Loucy (cell line): ENCODE results near the gene OTUD1.
A peak's percentile ranks its signal among the peaks of the same experiment; 100 is the strongest.

ENCODE experiments used
- H2AFZ ChIP-seq: fragments of 200-600 bp; sonication (generic); 2 replicates; pipeline ENCODE4 v1.6.0; 2016; ENCODE audit warnings: antibody characterized with exemption, mild to moderate bottlenecking, low read length, moderate library complexity
- H3F3A ChIP-seq: fragments of 200-600 bp; 2 replicates; pipeline ENCODE4 v1.6.0; 2016; ENCODE audit warnings: antibody characterized with exemption, low read depth, mild to moderate bottlenecking
- H3K27me3 ChIP-seq: fragments of 200-600 bp; sonication (generic); 2 replicates; pipeline ENCODE4 v1.6.1; 2014; ENCODE audit warnings: low read length, mild to moderate bottlenecking; ENCODE audit not compliant: insufficient read depth, poor library complexity, severe bottlenecking
- H3K36me3 ChIP-seq: fragments of 200-600 bp; sonication (generic); 2 replicates; pipeline ENCODE4 v1.6.1; 2016; ENCODE audit warnings: low read length; ENCODE audit not compliant: insufficient read depth
- H3K4me1 ChIP-seq: fragments of 200-600 bp; sonication (generic); 2 replicates; pipeline ENCODE4 v1.5.1; 2014; ENCODE audit warnings: low read length, mild to moderate bottlenecking; ENCODE audit not compliant: insufficient read depth, poor library complexity, severe bottlenecking
- H3K4me2 ChIP-seq: fragments of 200-600 bp; sonication (generic); 2 replicates; pipeline ENCODE4 v1.6.0; 2014; ENCODE audit warnings: antibody characterized with exemption, low read length, low read depth, mild to moderate bottlenecking; ENCODE audit not compliant: poor library complexity, severe bottlenecking
- H3K4me3 ChIP-seq: fragments of 200-600 bp; sonication (generic); 2 replicates; pipeline ENCODE4 v1.5.1; 2014; ENCODE audit warnings: low read length, mild to moderate bottlenecking, mixed read lengths; ENCODE audit not compliant: poor library complexity, severe bottlenecking
- H3K79me2 ChIP-seq: fragments of 200-600 bp; sonication (generic); 2 replicates; pipeline ENCODE4 v1.6.1; 2014; ENCODE audit warnings: low read length; ENCODE audit not compliant: insufficient read depth
- H3K9ac ChIP-seq: fragments of 200-600 bp; sonication (generic); 2 replicates; pipeline ENCODE4 v1.6.0; 2014; ENCODE audit warnings: mild to moderate bottlenecking, low read depth, low read length, moderate library complexity; ENCODE audit not compliant: poor library complexity, severe bottlenecking
- H3K9me2 ChIP-seq: fragments of 200-600 bp; sonication (generic); replicated peaks from 2 replicates; pipeline ENCODE4 v1.6.1; 2016; ENCODE audit warnings: low read depth, low read length, mixed read lengths
- H3K9me3 ChIP-seq: fragments of 200-600 bp; sonication (generic); 2 replicates; pipeline ENCODE4 v1.6.1; 2014; ENCODE audit warnings: mild to moderate bottlenecking, antibody characterized with exemption, low read length, low read depth; ENCODE audit not compliant: insufficient read depth
- H4K20me1 ChIP-seq: fragments of 200-600 bp; sonication (generic); 2 replicates; pipeline ENCODE4 v1.6.0; 2014; ENCODE audit warnings: antibody characterized with exemption, low read length, mild to moderate bottlenecking; ENCODE audit not compliant: insufficient read depth, poor library complexity, severe bottlenecking
- EZH2phosphoT487 ChIP-seq: fragments of 200-600 bp; IDR thresholded peaks from 2 replicates; pipeline ENCODE4 v1.6.1; 2018; ENCODE audit warnings: antibody characterized with exemption, mild to moderate bottlenecking, moderate library complexity, borderline replicate concordance
- TF ChIP-seq, protein P1 (sequence below): fragments of 200-600 bp; sonication (generic); conservative IDR thresholded peaks from 2 replicates; pipeline ENCODE4 v1.5.1; 2014; ENCODE audit warnings: mild to moderate bottlenecking, antibody characterized with exemption, low read length

Gene OTUD1

DNA sequence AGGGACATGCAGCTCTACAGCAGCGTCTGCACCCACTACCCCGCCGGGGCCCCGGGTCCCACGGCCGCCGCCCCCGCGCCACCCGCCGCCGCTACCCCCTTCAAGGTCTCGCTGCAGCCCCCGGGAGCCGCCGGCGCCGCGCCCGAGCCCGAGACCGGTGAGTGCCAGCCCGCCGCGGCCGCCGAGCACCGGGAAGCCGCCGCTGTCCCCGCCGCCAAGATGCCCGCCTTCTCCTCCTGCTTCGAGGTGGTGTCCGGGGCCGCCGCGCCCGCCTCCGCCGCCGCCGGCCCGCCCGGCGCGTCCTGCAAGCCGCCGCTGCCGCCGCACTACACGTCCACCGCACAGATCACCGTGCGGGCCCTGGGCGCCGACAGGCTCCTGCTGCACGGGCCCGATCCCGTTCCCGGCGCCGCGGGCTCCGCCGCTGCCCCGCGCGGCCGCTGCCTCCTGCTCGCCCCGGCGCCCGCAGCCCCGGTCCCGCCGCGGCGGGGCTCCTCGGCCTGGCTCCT is 631 bp downstream of the OTUD1 start:
- Histone ChIP-seq H3K9me3 (no peaks in the 10 kb centered on the region), H3K4me1 (peaks cover 25% of the 10 kb centered on the region), H4K20me1 (peaks cover 6% of the 10 kb centered on the region), H3K4me2 (peak overlapping the region; percentile 78), H3K79me2 (no peaks in the 10 kb centered on the region; the same call in 1 of the 2 replicates), H3F3A (peaks cover 11% of the 10 kb centered on the region), H3K4me3 (peak overlapping the region; percentile 81), H2AFZ (peak overlapping the region; percentile 82), H3K27me3 (peaks cover 4% of the 10 kb centered on the region), H3K36me3 (no peaks in the 10 kb centered on the region), H3K9me2 (no peaks in the 10 kb centered on the region), H3K9ac (peak overlapping the region; percentile 68)
- TF ChIP-seq EZH2phosphoT487: no peak

DNA sequence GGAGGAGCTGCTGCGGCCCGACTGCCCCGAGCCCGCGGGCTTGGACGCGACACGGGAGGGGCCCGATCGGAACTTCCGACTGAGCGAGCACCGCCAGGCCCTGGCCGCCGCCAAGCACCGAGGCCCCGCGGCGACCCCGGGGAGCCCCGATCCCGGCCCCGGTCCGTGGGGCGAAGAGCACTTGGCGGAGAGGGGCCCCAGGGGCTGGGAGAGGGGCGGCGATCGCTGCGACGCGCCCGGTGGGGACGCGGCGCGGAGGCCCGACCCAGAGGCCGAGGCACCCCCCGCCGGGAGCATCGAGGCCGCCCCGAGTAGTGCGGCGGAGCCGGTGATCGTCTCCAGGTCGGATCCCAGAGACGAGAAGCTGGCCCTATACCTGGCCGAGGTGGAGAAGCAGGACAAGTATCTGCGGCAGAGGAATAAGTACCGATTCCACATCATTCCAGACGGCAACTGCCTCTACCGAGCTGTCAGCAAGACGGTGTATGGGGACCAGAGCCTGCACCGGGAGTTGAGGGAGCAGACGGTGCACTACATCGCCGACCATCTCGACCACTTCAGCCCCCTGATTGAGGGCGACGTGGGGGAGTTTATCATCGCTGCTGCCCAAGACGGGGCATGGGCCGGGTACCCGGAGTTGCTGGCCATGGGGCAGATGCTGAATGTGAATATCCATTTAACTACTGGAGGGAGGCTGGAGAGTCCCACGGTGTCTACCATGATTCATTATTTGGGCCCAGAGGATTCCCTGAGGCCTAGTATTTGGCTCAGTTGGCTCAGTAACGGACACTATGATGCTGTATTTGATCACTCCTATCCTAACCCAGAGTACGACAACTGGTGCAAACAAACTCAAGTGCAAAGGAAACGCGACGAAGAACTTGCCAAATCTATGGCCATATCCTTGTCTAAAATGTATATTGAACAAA is 1.4 kb downstream of the OTUD1 start:
- Histone ChIP-seq H3K4me3 (peak overlapping the region; percentile 81), H3K9me2 (no peaks in the 10 kb centered on the region), H3F3A (peaks cover 11% of the 10 kb centered on the region), H3K36me3 (no peaks in the 10 kb centered on the region), H3K9ac (peak overlapping the region; percentile 65), H3K4me1 (peaks cover 25% of the 10 kb centered on the region), H3K4me2 (peak overlapping the region; percentile 78), H3K79me2 (no peaks in the 10 kb centered on the region; the same call in 1 of the 2 replicates), H2AFZ (peak overlapping the region; percentile 52; the same call in 1 of the 2 replicates), H3K27me3 (peaks cover 4% of the 10 kb centered on the region), H3K9me3 (no peaks in the 10 kb centered on the region), H4K20me1 (peaks cover 6% of the 10 kb centered on the region)
- TF ChIP-seq EZH2phosphoT487: no peak
- TF ChIP-seq, protein P1, sequence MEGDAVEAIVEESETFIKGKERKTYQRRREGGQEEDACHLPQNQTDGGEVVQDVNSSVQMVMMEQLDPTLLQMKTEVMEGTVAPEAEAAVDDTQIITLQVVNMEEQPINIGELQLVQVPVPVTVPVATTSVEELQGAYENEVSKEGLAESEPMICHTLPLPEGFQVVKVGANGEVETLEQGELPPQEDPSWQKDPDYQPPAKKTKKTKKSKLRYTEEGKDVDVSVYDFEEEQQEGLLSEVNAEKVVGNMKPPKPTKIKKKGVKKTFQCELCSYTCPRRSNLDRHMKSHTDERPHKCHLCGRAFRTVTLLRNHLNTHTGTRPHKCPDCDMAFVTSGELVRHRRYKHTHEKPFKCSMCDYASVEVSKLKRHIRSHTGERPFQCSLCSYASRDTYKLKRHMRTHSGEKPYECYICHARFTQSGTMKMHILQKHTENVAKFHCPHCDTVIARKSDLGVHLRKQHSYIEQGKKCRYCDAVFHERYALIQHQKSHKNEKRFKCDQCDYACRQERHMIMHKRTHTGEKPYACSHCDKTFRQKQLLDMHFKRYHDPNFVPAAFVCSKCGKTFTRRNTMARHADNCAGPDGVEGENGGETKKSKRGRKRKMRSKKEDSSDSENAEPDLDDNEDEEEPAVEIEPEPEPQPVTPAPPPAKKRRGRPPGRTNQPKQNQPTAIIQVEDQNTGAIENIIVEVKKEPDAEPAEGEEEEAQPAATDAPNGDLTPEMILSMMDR: no peak

DNA sequence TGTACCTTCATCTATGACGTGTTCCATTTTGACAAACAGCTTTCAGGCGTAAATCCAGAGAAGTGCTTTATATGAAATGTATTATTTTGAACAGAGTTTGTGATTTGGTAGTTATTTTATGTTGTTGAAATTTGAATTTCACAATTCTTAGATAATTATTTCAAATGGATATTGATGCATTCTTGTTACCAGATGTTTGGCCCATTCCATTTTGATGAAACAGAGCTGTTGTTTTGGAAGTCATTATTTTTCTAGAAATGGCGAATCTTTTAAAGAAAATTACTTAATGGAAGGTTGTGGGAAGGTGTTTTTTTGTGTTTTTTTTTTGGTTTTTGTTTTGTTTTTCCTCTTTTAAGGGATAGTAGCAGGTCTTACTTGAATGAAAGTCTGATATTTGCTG is 2.4 kb downstream of the OTUD1 start:
- H4K20me1 ChIP-seq: peaks cover 6% of the 10 kb centered on the region
- peak overlapping the region; percentile 81 for H3K4me3 ChIP-seq
- no peak for TF ChIP-seq EZH2phosphoT487
- TF ChIP-seq, protein P1: no peak
- peaks cover 25% of the 10 kb centered on the region for H3K4me1 ChIP-seq
- H3K79me2 ChIP-seq: no peaks in the 10 kb centered on the region; the same call in 1 of the 2 replicates
- no peaks in the 10 kb centered on the region for H3K36me3 ChIP-seq
- peaks cover 4% of the 10 kb centered on the region for H3K27me3 ChIP-seq
- H3K9me2 ChIP-seq: no peaks in the 10 kb centered on the region
- H3F3A ChIP-seq: peaks cover 11% of the 10 kb centered on the region
- no peak overlapping the region for H3K9ac ChIP-seq
- H3K4me2 ChIP-seq: peak overlapping the region; percentile 78
- H3K9me3 ChIP-seq: no peaks in the 10 kb centered on the region
- H2AFZ ChIP-seq: no peak overlapping the region
